GM12878 (cell line): Measurements from ENCODE around the gene MAST4.

ENCODE experiments used
- ATF7 ChIP-seq: fragments of 450-650 bp; IDR thresholded peaks from 2 replicates; pipeline ENCODE4 v1.6.1; 2016; ENCODE audit warnings: low read depth, mild to moderate bottlenecking
- BMI1 ChIP-seq: fragments of 450-650 bp; IDR thresholded peaks from 2 replicates; pipeline ENCODE4 v1.6.1; 2016; ENCODE audit warnings: mild to moderate bottlenecking, moderate library complexity, borderline replicate concordance
- CREB1 ChIP-seq: IDR thresholded peaks from 2 replicates; pipeline ENCODE4 v1.6.1; 2012; ENCODE audit warnings: low read depth, mild to moderate bottlenecking, inconsistent platforms
- CTCF ChIP-seq, 3 experiments: IDR thresholded peaks in 2 of 3; conservative IDR thresholded peaks in 1 of 3; 2 replicates each; pipeline ENCODE4 v1.5.1; 2011; ENCODE audit warnings: low read depth in 3 of 3, low read length in 3 of 3, mild to moderate bottlenecking in 3 of 3, control low read depth in 2 of 3, moderate library complexity in 2 of 3, inconsistent platforms in 1 of 3, mixed read lengths in 1 of 3; ENCODE audit not compliant: control insufficient read depth in 2 of 3, insufficient read depth in 1 of 3; ENCODE audit errors: extremely low read depth in 1 of 3
- ESRRA ChIP-seq: IDR thresholded peaks from 2 replicates; pipeline ENCODE4 v1.6.1; 2012; ENCODE audit warnings: mild to moderate bottlenecking, low read length, improper control_type of control experiment
- IRF5 ChIP-seq: fragments of 450-650 bp; IDR thresholded peaks from 2 replicates; pipeline ENCODE4 v1.6.1; 2017; ENCODE audit warnings: borderline replicate concordance
- KDM1A ChIP-seq: fragments of 200-600 bp; sonication (generic); IDR thresholded peaks from 2 replicates; pipeline ENCODE4 v1.6.1; 2016; ENCODE audit warnings: borderline replicate concordance
- NBN ChIP-seq: fragments of 450-650 bp; IDR thresholded peaks from 2 replicates; pipeline ENCODE4 v1.6.1; 2016
- NR2C2 ChIP-seq: IDR thresholded peaks from 2 replicates; pipeline ENCODE4 v1.6.1; 2011; ENCODE audit warnings: borderline replicate concordance, low read depth; ENCODE audit not compliant: control insufficient read depth, insufficient read length
- POLR2AphosphoS2 ChIP-seq: IDR thresholded peaks from 2 replicates; pipeline ENCODE4 v1.6.1; 2011; ENCODE audit warnings: low read depth, mild to moderate bottlenecking, low read length, improper control_type of control experiment, moderate library complexity
- RELA ChIP-seq: fragments of 450-650 bp; IDR thresholded peaks from 2 replicates; pipeline ENCODE4 v1.8.0; 2014; ENCODE audit warnings: borderline replicate concordance; ENCODE audit not compliant: partially characterized antibody
- REST ChIP-seq: IDR thresholded peaks from 2 replicates; pipeline ENCODE4 v1.6.1; 2012; ENCODE audit warnings: mild to moderate bottlenecking, low read depth, low read length
- TCF7 ChIP-seq: IDR thresholded peaks from 2 replicates; pipeline ENCODE4 v1.6.1; 2014; ENCODE audit warnings: antibody characterized with exemption, borderline replicate concordance
- ZNF274 ChIP-seq: IDR thresholded peaks from one replicate; pipeline ENCODE4 v1.8.0; 2011; ENCODE audit not compliant: insufficient read length, insufficient read depth

- TF ChIP-seq CREB1 (no peak), BMI1 (no peak), ESRRA (no peak), POLR2AphosphoS2 (no peak), REST (no peak), TCF7 (no peak), ATF7 (no peak), KDM1A (no peak), NBN (no peak), CTCF (IDR thresholded peaks at IDR 0.05 in 2 of 3, conservative IDR thresholded peaks at IDR 0.05 in 1 of 3; ENCODE audit: control insufficient read depth in 2 of 3, extremely low read depth in 1 of 3, insufficient read depth in 1 of 3, low read depth in 3 of 3, low read length in 3 of 3) (no peak), ZNF274 (no peak), IRF5 (no peak), NR2C2 (no peak), RELA (no peak)
Measured at GRCh38 chr5:66826263-66826662, 230.1 kb downstream of the MAST4 start.
